ENCODE measurements around the gene SSC5D. TPM values are rescaled to one million over a fixed set of nuclear protein-coding genes. Genes with fewer than 3 reads are reported as not detected.

SSC5D gene
- total and polyA plus RNA-seq, 8 donors = 0.60 to 5.3 (median 1.4) TPM

DNA sequence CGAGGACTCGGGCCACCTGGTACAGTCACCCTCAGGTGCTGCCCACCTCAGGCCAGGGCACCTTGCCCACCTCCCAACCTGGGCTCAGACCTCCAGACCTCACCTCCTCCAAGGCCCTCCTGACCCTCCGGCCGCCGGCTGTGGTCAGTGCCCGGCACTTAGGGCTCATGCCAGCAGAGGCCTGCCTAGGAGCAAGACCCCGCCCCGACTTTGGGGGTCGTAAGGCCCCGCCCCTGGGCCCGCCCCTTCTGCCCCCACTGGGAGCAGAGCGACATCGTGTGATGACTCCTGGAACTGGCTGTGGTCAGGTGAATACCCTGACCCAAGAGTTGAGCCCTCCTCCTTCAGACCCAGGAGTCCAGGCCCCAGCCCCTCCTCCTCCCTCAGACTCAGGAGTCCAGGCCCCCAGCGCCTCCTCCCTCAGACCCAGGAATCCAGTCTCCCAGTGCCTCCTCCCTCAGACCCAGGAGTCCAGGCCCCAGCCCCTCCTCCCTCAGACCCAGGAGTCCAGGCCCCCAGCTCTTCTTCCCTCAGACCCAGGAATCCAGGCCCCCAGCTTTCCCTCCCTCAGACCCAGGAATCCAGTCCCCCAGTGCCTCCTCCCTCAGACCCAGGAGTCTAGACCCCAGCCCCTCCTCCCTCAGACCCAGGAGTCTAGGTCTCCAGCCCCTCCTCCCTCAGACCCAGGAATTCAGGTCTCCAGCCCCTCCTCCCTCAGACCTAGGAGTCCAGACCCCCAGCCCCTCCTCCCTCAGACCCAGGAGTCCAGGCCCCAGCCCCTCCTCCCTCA, 48.9 kb downstream of the SSC5D start, which contains the start of gene SBK2:
Gene SBK2, minus strand, starts transcription at position 183 of the 790 bp plus-strand sequence. CDS start 839 bp downstream, outside the sequence.
- DNase-seq (no peak), ATAC-seq (peak in 1 of 4 donors; percentile 12), FAIRE-seq (no peak)
- Histone ChIP-seq H3K36me3 (no peaks in the 10 kb centered on the region), H3K4me1 (no peaks in the 10 kb centered on the region), H3K9me3 (no peaks in the 10 kb centered on the region), H3K27me3 (no peaks in the 10 kb centered on the region), H3K4me3 (no peak within 1 kb of the TSS), H3K27ac (no peak within 1 kb of the TSS)
- WGBS, 2 donors = 18 to 21% methylated on average over 14 of the region's 14 CpGs
- intact Hi-C loops (cut with DNase I) = no loop called here
- TF ChIP-seq, protein P1, sequence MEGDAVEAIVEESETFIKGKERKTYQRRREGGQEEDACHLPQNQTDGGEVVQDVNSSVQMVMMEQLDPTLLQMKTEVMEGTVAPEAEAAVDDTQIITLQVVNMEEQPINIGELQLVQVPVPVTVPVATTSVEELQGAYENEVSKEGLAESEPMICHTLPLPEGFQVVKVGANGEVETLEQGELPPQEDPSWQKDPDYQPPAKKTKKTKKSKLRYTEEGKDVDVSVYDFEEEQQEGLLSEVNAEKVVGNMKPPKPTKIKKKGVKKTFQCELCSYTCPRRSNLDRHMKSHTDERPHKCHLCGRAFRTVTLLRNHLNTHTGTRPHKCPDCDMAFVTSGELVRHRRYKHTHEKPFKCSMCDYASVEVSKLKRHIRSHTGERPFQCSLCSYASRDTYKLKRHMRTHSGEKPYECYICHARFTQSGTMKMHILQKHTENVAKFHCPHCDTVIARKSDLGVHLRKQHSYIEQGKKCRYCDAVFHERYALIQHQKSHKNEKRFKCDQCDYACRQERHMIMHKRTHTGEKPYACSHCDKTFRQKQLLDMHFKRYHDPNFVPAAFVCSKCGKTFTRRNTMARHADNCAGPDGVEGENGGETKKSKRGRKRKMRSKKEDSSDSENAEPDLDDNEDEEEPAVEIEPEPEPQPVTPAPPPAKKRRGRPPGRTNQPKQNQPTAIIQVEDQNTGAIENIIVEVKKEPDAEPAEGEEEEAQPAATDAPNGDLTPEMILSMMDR (IDR thresholded peaks at IDR 0.05) = no peak

DNA sequence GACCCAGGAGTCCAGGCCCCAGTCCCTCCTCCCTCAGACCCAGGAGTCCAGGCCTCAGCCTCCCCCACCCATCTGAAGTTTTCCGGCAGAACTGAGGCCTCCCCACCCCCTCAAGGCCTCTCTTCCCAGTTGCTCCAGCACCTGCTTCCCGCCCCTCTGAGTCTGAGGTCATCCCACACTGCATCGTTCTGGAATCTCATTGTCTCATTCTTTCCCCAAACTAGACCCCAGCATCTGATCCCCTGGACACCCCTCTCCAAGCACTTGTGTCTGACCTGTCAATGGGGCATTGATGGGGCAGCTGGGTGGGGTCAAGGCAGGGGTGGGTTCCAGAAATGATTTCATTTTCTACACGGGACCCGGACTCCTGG, 49.5 kb downstream of the SSC5D start:
- FAIRE-seq = no peak
- Histone ChIP-seq H3K9me3 (no peaks in the 10 kb centered on the region), H3K36me3 (no peaks in the 10 kb centered on the region), H3K4me3 (no peak overlapping the region), H3K4me1 (no peaks in the 10 kb centered on the region), H3K27me3 (no peaks in the 10 kb centered on the region), H3K27ac (no peak overlapping the region)
- TF ChIP-seq, protein P1 (IDR thresholded peaks at IDR 0.05) = no peak
- ATAC-seq = no peak
- intact Hi-C loops (cut with DNase I) = no loop called here
- DNase-seq = no peak
- 59 to 78% methylated on average over 5 of the region's 5 CpGs for WGBS, 2 donors

DNA sequence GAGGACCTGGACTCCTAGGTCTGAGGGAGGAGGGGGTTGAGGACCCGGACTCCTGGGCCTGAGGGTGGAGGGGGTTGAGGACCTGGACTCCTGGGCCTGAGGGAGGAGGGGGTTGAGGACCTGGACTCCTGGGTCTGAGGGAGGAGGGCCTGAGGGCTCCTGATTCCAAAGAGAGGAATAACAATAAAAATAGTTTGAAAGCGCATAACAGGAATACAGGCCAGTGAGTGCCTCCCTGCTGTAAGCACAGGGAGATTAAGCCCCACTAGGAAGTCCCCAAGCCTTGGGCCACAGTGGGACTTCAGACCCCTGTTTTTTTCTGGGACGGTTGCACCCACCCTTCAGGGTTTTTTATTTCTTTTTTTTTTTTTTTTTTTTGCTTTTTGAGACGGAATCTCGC, 49.9 kb downstream of the SSC5D start:
- TF ChIP-seq, protein P1 (IDR thresholded peaks at IDR 0.05) = no peak
- Histone ChIP-seq H3K4me1 (no peaks in the 10 kb centered on the region), H3K27ac (no peak overlapping the region), H3K9me3 (no peaks in the 10 kb centered on the region), H3K27me3 (no peaks in the 10 kb centered on the region), H3K4me3 (no peak overlapping the region), H3K36me3 (no peaks in the 10 kb centered on the region)
- FAIRE-seq (no peak), DNase-seq (no peak), ATAC-seq (no peak)
- WGBS, 2 donors = 77 to 89% methylated on average over 5 of the region's 5 CpGs
- intact Hi-C loops (cut with DNase I) = no loop called here

DNA sequence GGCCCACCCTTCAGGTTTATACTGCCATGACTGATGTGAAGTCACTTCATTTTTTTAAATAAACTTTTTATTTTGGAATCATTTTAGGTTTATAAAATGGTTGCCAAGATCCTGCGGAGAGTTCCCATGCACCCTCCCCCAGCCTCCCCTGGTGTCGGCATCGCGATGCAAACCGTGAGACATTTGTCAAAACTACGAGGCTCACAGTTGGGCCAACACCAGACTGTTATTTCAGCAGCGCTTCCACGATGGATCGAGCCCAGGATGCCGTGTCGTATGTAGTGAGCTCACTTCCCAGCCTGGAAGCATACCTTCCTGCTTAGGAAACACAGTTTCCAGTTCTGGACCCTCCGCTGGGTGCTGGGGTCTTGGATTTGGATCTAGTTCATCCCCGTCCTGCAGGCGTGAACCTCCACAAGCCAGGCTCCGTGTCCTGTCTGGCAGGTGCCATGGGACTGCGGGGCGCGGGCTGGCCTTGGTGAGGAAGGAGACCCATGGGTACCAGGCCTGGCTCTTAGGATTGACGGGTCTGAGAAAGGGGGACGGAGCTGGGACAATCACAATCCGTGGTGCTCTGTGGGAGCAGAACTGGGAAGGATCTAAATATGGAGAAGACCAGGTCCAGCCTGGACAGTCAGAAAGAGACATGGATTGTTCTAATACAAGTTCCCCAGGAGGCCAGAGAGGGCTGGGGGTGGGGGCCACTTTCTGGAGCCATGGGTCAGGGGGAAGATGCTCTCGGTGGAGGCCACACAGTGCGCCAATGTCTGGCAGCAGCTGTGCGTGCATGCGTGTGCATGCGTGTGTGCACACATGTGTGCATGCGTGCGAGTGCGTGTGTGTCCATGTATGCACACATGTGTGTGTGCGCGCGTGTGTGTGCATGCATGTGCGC, 51.1 kb downstream of the SSC5D start:
- Histone ChIP-seq H3K27me3 (no peaks in the 10 kb centered on the region), H3K4me3 (no peak overlapping the region), H3K9me3 (no peaks in the 10 kb centered on the region), H3K36me3 (no peaks in the 10 kb centered on the region), H3K4me1 (no peaks in the 10 kb centered on the region), H3K27ac (no peak overlapping the region)
- TF ChIP-seq, protein P1 (IDR thresholded peaks at IDR 0.05) = no peak
- WGBS, 2 donors = 73 to 78% methylated on average over 33 of the region's 33 CpGs
- intact Hi-C loops (cut with DNase I) = no loop called here
- FAIRE-seq (no peak), DNase-seq (no peak), ATAC-seq (no peak)
